CD4-positive, CD25-positive, alpha-beta regulatory T cell (primary cell): ENCODE data around the gene CEP57L1. TPM values are rescaled to one million over a fixed set of nuclear protein-coding genes. Genes with fewer than 3 reads are reported as not detected.
"Not testable (repeated sequence)": the region's sequence is repeated elsewhere in the genome, so short reads cannot be mapped to it uniquely, and the experiment has no call there.

Experiments used
- ATAC-seq, 2 donors: fragments of 150-1000 bp; cut with Tn5 transposase; one replicate each; pipeline ENCODE4 v1.10.0; 2021; ENCODE audit warnings: low read depth in 2 of 2, moderate number of reproducible peaks in 2 of 2, moderate library complexity in 1 of 2
- DNase-seq, 3 donors: peaks; one replicate each; pipeline versions ENCODE4 v3.0.0 to v3.0.0-alpha.2; 2012 to 2022; ENCODE audit warnings: mixed read lengths in 1 of 3
- H3K27ac ChIP-seq: one replicate; pipeline ENCODE4 v1.7.0; 2013; ENCODE audit warnings: mild to moderate bottlenecking, low read length; ENCODE audit not compliant: insufficient read depth, poor library complexity, severe bottlenecking
- H3K27me3 ChIP-seq: one replicate; pipeline ENCODE4 v1.7.0; 2013; ENCODE audit warnings: low read length; ENCODE audit not compliant: control insufficient read depth, insufficient read depth
- H3K36me3 ChIP-seq: one replicate; pipeline ENCODE4 v1.7.0; 2013; ENCODE audit warnings: mild to moderate bottlenecking, low read length, moderate library complexity; ENCODE audit not compliant: control insufficient read depth, insufficient read depth
- H3K4me1 ChIP-seq: 2 replicates; pipeline ENCODE4 v1.7.0; 2013; ENCODE audit warnings: mild to moderate bottlenecking, low read length; ENCODE audit not compliant: insufficient read depth, control insufficient read depth, poor library complexity, severe bottlenecking
- H3K4me3 ChIP-seq: one replicate; pipeline ENCODE4 v1.7.0; 2013; ENCODE audit warnings: low read depth, mild to moderate bottlenecking, low read length, moderate library complexity
- H3K9me3 ChIP-seq, 2 experiments: 1 replicate in 1 of 2; 2 replicates in 1 of 2; pipeline ENCODE4 v1.7.0; 2013; ENCODE audit warnings: low read length in 2 of 2, mild to moderate bottlenecking in 1 of 2, moderate library complexity in 1 of 2; ENCODE audit not compliant: control insufficient read depth in 2 of 2
- H3K27ac Mint-ChIP-seq, 3 donors: one replicate each; pipeline ENCODE4 v1.8.0; 2020 to 2022; ENCODE audit warnings: mild to moderate bottlenecking in 3 of 3, mixed read lengths in 3 of 3, moderate library complexity in 2 of 3
- H3K27me3 Mint-ChIP-seq: one replicate; pipeline ENCODE4 v1.8.0; 2022; ENCODE audit warnings: mild to moderate bottlenecking, mixed read lengths
- H3K36me3 Mint-ChIP-seq: one replicate; pipeline ENCODE4 v1.8.0; 2020; ENCODE audit warnings: mixed read lengths
- H3K4me1 Mint-ChIP-seq, 4 donors: one replicate each; pipeline ENCODE4 v1.8.0; 2020 to 2022; ENCODE audit warnings: mixed read lengths in 4 of 4, mild to moderate bottlenecking in 1 of 4
- H3K4me3 Mint-ChIP-seq, 4 donors: one replicate each; pipeline ENCODE4 v1.8.0; 2020 to 2022; ENCODE audit warnings: mild to moderate bottlenecking in 4 of 4, mixed read lengths in 4 of 4, moderate library complexity in 3 of 4
- H3K9me3 Mint-ChIP-seq, 7 donors: one replicate each; pipeline ENCODE4 v1.8.0; 2020 to 2022; ENCODE audit warnings: mixed read lengths in 7 of 7, mild to moderate bottlenecking in 3 of 7, moderate library complexity in 2 of 7
- polyA plus RNA-seq, 4 donors: library from polyadenylated mRNA; unstranded; fragments of 300-500 nt; fragmentation: Illumina TruSeq; gene quantifications; one replicate each; pipeline ENCODE4 v1.2.3, GENCODE V29; 2021
- total RNA-seq: library from RNA; stranded (reverse); gene quantifications from one replicate; pipeline ENCODE4 v1.2.3, GENCODE V29; 2022

Gene CEP57L1
- total and polyA plus RNA-seq, 5 donors from 2014 or later = 6.6 to 12.4 (median 7.2) TPM

DNA sequence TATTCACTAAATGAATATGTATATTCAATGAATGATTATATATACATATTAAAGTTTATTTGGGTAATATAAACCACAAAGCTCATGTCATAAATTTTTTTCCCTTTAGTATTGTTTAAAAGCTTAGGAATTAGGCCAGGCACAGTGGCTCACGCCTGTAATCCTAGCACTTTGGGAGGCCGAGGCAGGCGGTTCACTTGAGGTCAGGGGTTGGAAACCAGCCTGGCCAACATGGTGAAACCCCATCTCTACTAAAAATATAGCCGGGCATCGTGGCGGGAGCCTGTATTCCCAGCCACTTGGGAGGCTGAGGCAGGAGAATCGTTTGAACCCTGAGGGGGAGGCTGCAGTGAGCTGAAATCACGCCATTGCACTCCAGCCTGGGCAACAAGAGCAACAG lies 11.2 kb upstream of the CEP57L1 start:
- ATAC-seq, H3K36me3 ChIP-seq, H3K27ac Mint-ChIP-seq, H3K9me3 ChIP-seq, H3K4me1 ChIP-seq, H3K27ac ChIP-seq, H3K27me3 ChIP-seq, H3K9me3 Mint-ChIP-seq, H3K27me3 Mint-ChIP-seq, H3K4me3 ChIP-seq, DNase-seq, H3K4me3 Mint-ChIP-seq, H3K36me3 Mint-ChIP-seq: not testable (repeated sequence)
- peaks cover 2 to 16% (median 13%) of the 10 kb centered on the region in 4 donors for H3K4me1 Mint-ChIP-seq

- Mint-ChIP-seq H3K36me3 (peaks cover 7% of the 10 kb centered on the region), H3K27ac (no peak overlapping the region), H3K27me3 (no peaks in the 10 kb centered on the region), H3K9me3 (no peaks in the 10 kb centered on the region), H3K4me1 (peaks cover 27 to 46% (median 37%) of the 10 kb centered on the region in 4 donors), H3K4me3 (no peak overlapping the region)
- ATAC-seq (no peak), DNase-seq (no peak)
- H3K27me3 ChIP-seq = no peaks in the 10 kb centered on the region
- no peak overlapping the region for H3K4me3 ChIP-seq
- no peaks in the 10 kb centered on the region for H3K9me3 ChIP-seq
- peaks cover 18% of the 10 kb centered on the region for H3K4me1 ChIP-seq
- H3K36me3 ChIP-seq = no peaks in the 10 kb centered on the region
- no peak overlapping the region for H3K27ac ChIP-seq
Observed at GRCh38 chr6:109087661-109088264, 7.5 kb upstream of the CEP57L1 start.

DNA sequence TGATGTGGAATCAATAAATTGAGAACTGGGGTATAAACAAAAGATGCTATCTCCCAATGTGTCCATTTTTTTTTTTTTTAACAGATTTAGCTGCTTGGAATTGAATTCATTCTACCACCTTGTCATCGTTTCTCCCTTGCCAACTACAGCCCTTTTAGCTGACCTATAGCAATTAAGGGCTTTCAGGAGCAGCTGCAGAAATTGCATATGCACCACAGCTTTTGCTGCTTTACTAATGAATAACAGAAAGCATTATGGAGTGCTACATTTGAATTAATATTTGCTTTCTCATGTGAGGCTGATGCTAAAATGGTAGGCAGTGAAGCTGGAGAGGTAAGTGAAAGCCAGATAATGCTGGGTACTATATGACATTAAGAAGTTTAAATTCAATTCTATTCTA lies 6.3 kb upstream of the CEP57L1 start:
- H3K36me3 Mint-ChIP-seq = peaks cover 7% of the 10 kb centered on the region
- no peak for DNase-seq
- Histone ChIP-seq H3K27me3 (no peaks in the 10 kb centered on the region), H3K27ac (no peak overlapping the region), H3K9me3 (no peaks in the 10 kb centered on the region), H3K4me3 (no peak overlapping the region), H3K4me1 (peaks cover 31% of the 10 kb centered on the region), H3K36me3 (no peaks in the 10 kb centered on the region)
- H3K9me3 Mint-ChIP-seq = no peaks in the 10 kb centered on the region
- peaks cover 27 to 58% (median 43%) of the 10 kb centered on the region in 4 donors for H3K4me1 Mint-ChIP-seq
- ATAC-seq = no peak
- no peaks in the 10 kb centered on the region for H3K27me3 Mint-ChIP-seq
- H3K27ac Mint-ChIP-seq = no peak overlapping the region
- H3K4me3 Mint-ChIP-seq = no peak overlapping the region

DNA sequence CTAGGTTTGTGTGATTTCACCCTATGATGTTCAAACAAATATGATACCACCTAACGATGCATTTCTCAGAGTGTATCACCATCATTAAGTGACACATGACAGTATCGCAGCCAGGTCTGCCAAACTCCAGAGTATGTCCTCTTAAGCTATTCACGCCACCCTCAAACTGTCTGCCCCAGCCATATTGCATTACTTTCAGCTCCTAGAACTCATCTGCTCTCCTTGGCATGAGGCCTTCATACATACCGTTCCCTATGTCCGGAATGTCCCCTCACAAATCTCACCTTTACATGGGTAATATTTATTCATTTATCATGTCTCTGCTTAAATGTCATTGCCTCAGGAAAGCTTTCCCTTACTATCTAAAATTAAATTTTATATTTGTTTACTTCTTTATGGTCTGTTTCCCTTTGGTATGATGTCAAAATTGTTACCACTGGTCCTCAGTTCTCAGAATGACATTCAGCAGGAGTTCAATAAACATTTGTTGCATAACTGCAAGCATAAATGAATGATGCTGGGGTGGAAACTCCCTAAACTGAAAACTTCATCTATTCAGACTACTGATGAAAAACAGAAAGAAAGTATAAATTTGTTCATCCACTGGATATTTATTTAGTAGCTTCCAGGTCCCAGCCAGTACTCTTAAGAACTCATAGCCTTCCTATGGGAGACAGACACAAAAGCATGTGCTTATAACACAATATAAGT lies 3.8 kb upstream of the CEP57L1 start:
- Mint-ChIP-seq H3K27ac (peak overlapping the region in 1 of 3 donors; percentile 3), H3K4me1 (peaks cover 38 to 69% (median 49%) of the 10 kb centered on the region in 4 donors), H3K9me3 (no peaks in the 10 kb centered on the region), H3K27me3 (no peaks in the 10 kb centered on the region), H3K36me3 (peaks cover 7% of the 10 kb centered on the region), H3K4me3 (peak overlapping the region; percentile 36 to 94 (median 74))
- H3K4me1 ChIP-seq = peaks cover 40% of the 10 kb centered on the region
- H3K27ac ChIP-seq = no peak overlapping the region
- no peaks in the 10 kb centered on the region for H3K36me3 ChIP-seq
- H3K27me3 ChIP-seq = no peaks in the 10 kb centered on the region
- peak overlapping the region; percentile 97 for H3K4me3 ChIP-seq
- ATAC-seq (no peak), DNase-seq (peak in 1 of 3 donors; percentile 14)
- H3K9me3 ChIP-seq = no peaks in the 10 kb centered on the region

DNA sequence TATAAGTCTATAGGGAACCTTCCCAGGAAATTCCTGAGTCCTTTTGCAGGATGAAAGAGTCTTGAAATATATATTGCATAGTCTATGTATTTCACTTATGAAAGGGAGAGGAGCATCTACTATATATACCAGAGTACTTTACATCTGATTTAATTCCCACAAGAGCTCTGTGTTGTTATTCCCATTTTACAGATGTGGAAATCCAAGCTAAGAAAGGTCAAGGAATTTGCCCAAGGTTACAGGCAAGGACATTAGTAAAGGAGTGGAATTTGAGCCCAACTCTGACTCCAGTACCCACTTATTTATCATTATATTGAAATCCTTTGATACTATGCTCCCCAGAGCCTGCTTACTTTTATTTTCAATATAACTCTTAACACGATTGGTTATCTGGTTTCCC lies 3.2 kb upstream of the CEP57L1 start:
- H3K4me3 ChIP-seq = peak overlapping the region; percentile 97
- Mint-ChIP-seq H3K27me3 (no peaks in the 10 kb centered on the region), H3K4me3 (peak overlapping the region; percentile 59 to 94 (median 74)), H3K27ac (peak overlapping the region in 1 of 3 donors; percentile 3), H3K36me3 (peaks cover 7% of the 10 kb centered on the region), H3K4me1 (peaks cover 42 to 70% (median 52%) of the 10 kb centered on the region in 4 donors), H3K9me3 (no peaks in the 10 kb centered on the region)
- DNase-seq (no peak), ATAC-seq (no peak)
- H3K9me3 ChIP-seq = no peaks in the 10 kb centered on the region
- peaks cover 40% of the 10 kb centered on the region for H3K4me1 ChIP-seq
- no peaks in the 10 kb centered on the region for H3K27me3 ChIP-seq
- no peaks in the 10 kb centered on the region for H3K36me3 ChIP-seq
- H3K27ac ChIP-seq = no peak overlapping the region

GRCh38 chr6:109093732-109094415 lies 1.4 kb upstream of the CEP57L1 start:
- no peaks in the 10 kb centered on the region for H3K9me3 Mint-ChIP-seq

DNA sequence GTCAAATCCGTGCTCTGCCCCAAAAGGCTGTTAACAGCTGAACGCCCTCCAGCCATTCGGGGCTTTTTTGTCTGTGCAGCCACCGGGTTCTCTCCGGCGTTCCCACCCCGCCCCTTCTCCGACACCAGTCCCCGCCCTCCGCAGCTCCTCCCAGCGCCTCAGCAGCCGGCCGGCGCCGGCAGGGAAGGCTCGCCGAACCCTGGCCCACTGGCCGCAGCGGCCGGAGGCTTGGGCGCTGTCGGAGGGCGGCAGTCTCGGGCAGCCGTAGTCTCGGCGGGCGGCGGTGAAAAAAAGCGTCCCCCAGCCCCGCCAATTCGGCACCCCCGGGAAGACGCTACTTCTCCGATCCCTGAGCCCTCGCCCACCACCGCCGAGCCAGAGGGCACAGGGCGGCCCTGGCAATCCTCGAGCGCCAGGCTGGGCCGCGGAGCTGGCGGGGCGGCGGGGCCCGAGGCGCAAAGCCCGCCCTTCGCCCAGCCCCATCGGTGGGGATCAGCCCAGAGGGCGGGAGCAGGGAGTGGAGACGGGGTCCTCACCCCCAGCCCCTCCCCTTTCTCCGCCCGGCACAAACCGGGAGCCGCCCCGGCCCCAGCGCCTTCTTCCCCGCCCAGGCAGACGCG lies 781 bp upstream of the CEP57L1 start, which contains the start of gene SESN1:
SESN1 (minus strand) TSS at position 431 of the 620 bp plus-strand sequence. CDS start 773 bp downstream, outside the sequence.
- Mint-ChIP-seq H3K27ac (peak within 1 kb of the TSS; percentile 97 to 99 (median 98)), H3K36me3 (peaks cover 6% of the 10 kb centered on the region), H3K4me1 (peaks cover 44 to 54% (median 47%) of the 10 kb centered on the region in 4 donors), H3K27me3 (no peaks in the 10 kb centered on the region), H3K4me3 (peak within 1 kb of the TSS; percentile 94 to 97 (median 95)), H3K9me3 (no peaks in the 10 kb centered on the region)
- Histone ChIP-seq H3K4me3 (peak within 1 kb of the TSS; percentile 97), H3K27ac (peak within 1 kb of the TSS; percentile 99), H3K9me3 (no peaks in the 10 kb centered on the region), H3K27me3 (no peaks in the 10 kb centered on the region), H3K4me1 (peaks cover 40% of the 10 kb centered on the region), H3K36me3 (no peaks in the 10 kb centered on the region)
- DNase-seq (peak; percentile 71 to 87 (median 79)), ATAC-seq (peak; percentile 60)

More at GRCh38 chr6:109093732-109094415, 1.4 kb upstream of the CEP57L1 start:
- no peaks in the 10 kb centered on the region for H3K9me3 ChIP-seq
- H3K36me3 Mint-ChIP-seq = peaks cover 3% of the 10 kb centered on the region
- no peaks in the 10 kb centered on the region for H3K27me3 Mint-ChIP-seq
- H3K27me3 ChIP-seq = no peaks in the 10 kb centered on the region
- DNase-seq (peak in 2 of 3 donors; percentile 11 to 35), ATAC-seq (no peak)
- peak overlapping the region; percentile 97 for H3K4me3 ChIP-seq
- peak overlapping the region; percentile 85 to 90 (median 90) for H3K27ac Mint-ChIP-seq
- peaks cover 50 to 60% (median 51%) of the 10 kb centered on the region in 4 donors for H3K4me1 Mint-ChIP-seq
- H3K27ac ChIP-seq = peak overlapping the region; percentile 99
- H3K36me3 ChIP-seq = no peaks in the 10 kb centered on the region
- peaks cover 40% of the 10 kb centered on the region for H3K4me1 ChIP-seq
- peak overlapping the region; percentile 92 to 97 (median 94) for H3K4me3 Mint-ChIP-seq
